Measurements from ENCODE around the gene NKAIN2.
"Not testable (repeated sequence)": the region's sequence is repeated elsewhere in the genome, so short reads cannot be mapped to it uniquely, and the experiment has no call there.

DNA sequence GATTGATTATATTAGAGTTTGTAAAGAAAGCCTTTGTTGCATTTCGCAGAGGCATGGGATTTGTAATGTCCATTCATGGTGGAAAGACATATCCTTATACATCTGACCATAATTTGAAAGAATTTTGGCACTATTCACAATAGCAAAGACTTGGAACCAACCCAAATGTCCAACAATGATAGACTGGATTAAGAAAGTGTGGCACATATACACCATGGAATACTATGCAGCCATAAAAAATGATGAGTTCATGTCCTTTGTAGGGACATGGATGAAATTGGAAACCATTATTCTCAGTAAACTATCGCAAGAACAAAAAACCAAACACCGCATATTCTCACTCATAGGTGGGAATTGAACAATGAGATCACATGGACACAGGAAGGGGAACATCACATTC, 119.7 kb downstream of the NKAIN2 start:
- TF ChIP-seq, protein P1, sequence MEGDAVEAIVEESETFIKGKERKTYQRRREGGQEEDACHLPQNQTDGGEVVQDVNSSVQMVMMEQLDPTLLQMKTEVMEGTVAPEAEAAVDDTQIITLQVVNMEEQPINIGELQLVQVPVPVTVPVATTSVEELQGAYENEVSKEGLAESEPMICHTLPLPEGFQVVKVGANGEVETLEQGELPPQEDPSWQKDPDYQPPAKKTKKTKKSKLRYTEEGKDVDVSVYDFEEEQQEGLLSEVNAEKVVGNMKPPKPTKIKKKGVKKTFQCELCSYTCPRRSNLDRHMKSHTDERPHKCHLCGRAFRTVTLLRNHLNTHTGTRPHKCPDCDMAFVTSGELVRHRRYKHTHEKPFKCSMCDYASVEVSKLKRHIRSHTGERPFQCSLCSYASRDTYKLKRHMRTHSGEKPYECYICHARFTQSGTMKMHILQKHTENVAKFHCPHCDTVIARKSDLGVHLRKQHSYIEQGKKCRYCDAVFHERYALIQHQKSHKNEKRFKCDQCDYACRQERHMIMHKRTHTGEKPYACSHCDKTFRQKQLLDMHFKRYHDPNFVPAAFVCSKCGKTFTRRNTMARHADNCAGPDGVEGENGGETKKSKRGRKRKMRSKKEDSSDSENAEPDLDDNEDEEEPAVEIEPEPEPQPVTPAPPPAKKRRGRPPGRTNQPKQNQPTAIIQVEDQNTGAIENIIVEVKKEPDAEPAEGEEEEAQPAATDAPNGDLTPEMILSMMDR (optimal IDR thresholded peaks at IDR 0.05 in 1 of 3, IDR thresholded peaks at IDR 0.05 in 1 of 3, conservative IDR thresholded peaks at IDR 0.05 in 1 of 3; ENCODE audit: extremely low read depth in 1 of 3, insufficient read depth in 2 of 3, low read length in 3 of 3): not testable (repeated sequence)
- not testable (repeated sequence) for TF ChIP-seq EZH2 (IDR thresholded peaks at IDR 0.05; ENCODE audit: low read length)
